H1 (cell line): Measurements from ENCODE around the gene DCTN3. TPM values are rescaled to one million over a fixed set of nuclear protein-coding genes. Genes with fewer than 3 reads are reported as not detected.

Experiments
- CBX5 ChIP-seq: fragments of 300-800, 300-1000 bp; sonication (generic); IDR thresholded peaks from 2 replicates; pipeline ENCODE4 v1.7.1; 2016; ENCODE audit warnings: antibody characterized with exemption, low read length, low read depth
- CEBPB ChIP-seq: IDR thresholded peaks from 2 replicates; pipeline ENCODE4 v1.6.1; 2012; ENCODE audit warnings: low read depth, low read length
- CHD1 ChIP-seq: IDR thresholded peaks from 2 replicates; pipeline ENCODE4 v1.6.1; 2012; ENCODE audit warnings: low read depth, low read length, improper control_type of control experiment
- CTBP2 ChIP-seq: IDR thresholded peaks from 2 replicates; pipeline ENCODE4 v1.7.0; 2011; ENCODE audit warnings: borderline replicate concordance, mild to moderate bottlenecking, moderate library complexity, mixed read lengths, low read length; ENCODE audit not compliant: insufficient read depth, insufficient read length
- SP4 ChIP-seq: IDR thresholded peaks from 2 replicates; pipeline ENCODE4 v1.6.1; 2012; ENCODE audit warnings: low read length, inconsistent platforms
- TBP ChIP-seq: IDR thresholded peaks from 2 replicates; pipeline ENCODE4 v1.6.1; 2011; ENCODE audit warnings: low read depth, low read length, improper control_type of control experiment
- polyA plus RNA-seq, 7 experiments: library from polyadenylated mRNA; depleted of rRNA in 3 of 7; stranded (reverse) in 5 of 7; unstranded in 2 of 7; fragments of >200 nt in 5 of 7; fragments of 200-250 nt in 2 of 7; gene quantifications; 1 replicate in 5 of 7; 2 replicates in 1 of 7; 4 replicates in 1 of 7; pipeline versions ENCODE4 v1.2.1 to v1.2.3, GENCODE V29; 2011 to 2013; ENCODE audit warnings: missing spikeins in 2 of 7, mixed read lengths in 2 of 7
- total RNA-seq: library from RNA; stranded (reverse); fragmentation: NEBNext Ultra II Directional; extraction: Animal tissue kit (Norgen Biotek cat#: 25700); gene quantifications from 2 replicates; pipeline ENCODE4 v1.2.1, GENCODE V29; 2021
- TF ChIP-seq, protein P1 (sequence below): IDR thresholded peaks from 2 replicates; pipeline ENCODE4 v1.6.1; 2012; ENCODE audit warnings: inconsistent platforms

The DCTN3 gene
- total and polyA plus RNA-seq, 2 of the 8 experiments (the other 6 are each of a cell fraction or from before 2014, with no cell fraction given) = 25.6 to 39.2 TPM

DNA sequence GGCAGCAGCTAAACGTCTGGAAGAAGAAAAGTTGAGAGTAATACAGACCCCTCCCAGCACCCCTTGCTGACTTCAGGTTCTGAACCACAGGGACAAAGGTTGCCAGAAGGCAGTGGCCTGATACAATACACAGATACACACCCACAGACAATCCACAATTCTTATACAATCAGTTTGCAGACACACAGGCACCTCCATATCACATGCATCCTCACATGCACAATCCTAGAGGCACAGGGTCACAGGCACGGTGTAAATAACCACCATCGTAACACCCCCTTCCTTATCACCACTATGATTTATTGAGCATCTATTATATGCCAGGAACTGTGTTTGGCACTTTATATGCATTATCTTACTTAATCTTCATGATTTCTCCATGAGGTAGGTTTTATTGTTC, 39.0 kb downstream of the DCTN3 start (continued):
- TF ChIP-seq CTBP2 = no peak
- TF ChIP-seq SP4 = no peak
- no peak for TF ChIP-seq CEBPB
- TF ChIP-seq CBX5 = no peak
- TF ChIP-seq, protein P1, sequence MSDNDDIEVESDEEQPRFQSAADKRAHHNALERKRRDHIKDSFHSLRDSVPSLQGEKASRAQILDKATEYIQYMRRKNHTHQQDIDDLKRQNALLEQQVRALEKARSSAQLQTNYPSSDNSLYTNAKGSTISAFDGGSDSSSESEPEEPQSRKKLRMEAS = no peak
- TF ChIP-seq CHD1 = no peak
- TF ChIP-seq TBP = no peak
